GM10248 (cell line): ENCODE results near the gene FBXO48.

Experiments
- CTCF ChIA-PET: fragments of 300-600 bp; sonication (Branson Sonifier 250); formaldehyde crosslinking; extraction: SDS; loops from one replicate; lab custom pipeline; 2021; ENCODE audit warnings: antibody characterized with exemption; lab: Yijun Ruan, JAX
- POLR2A ChIA-PET: fragments of 350-650 bp; sonication (Branson Sonifier 250); formaldehyde crosslinking; extraction: SDS; loops from one replicate; lab custom pipeline; 2020; ENCODE audit warnings: antibody characterized with exemption; lab: Yijun Ruan, JAX
- DNase-seq: peaks from one replicate; pipeline ENCODE4 v3.0.0; 2012; ENCODE audit errors: extremely low spot score
- TF ChIP-seq, protein P1 (sequence below): IDR thresholded peaks from 2 replicates; pipeline ENCODE4 v1.5.1; 2012; ENCODE audit warnings: mild to moderate bottlenecking, low read depth; ENCODE audit errors: extremely low read depth, missing control alignments, control extremely low read depth

FBXO48 gene

DNA sequence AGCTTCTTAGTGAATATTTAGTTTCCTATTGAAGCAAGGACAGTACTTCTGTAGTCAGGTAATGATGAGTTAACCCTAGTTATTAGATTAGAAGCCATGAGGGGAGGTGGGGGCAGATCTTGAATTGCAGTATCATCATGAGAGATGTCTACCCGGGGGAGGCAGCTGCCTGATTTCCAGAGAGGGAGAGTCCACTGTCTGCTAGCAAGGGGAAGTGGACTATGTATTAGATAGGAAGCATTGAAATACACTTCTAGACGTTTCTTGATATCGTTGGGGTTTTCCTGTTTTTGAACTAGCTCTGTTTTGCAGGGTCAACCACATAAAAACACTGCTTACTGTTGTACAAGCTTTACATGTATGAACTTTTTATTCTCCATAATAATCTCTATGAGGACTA is 39.1 kb upstream of the FBXO48 start:
- no peak for DNase-seq
- ChIA-PET CTCF (interaction anchor here (0.8 to 2.9 kb wide), 8 partner anchors 15 to 437 kb away, joined by 3 to 9 read pairs (median 3); no protein-coding TSS in a partner anchor), POLR2A (interaction anchor here (1.0 kb wide), 1 partner anchor 25 kb away, joined by 3 read pairs; no protein-coding TSS in a partner anchor)
- TF ChIP-seq, protein P1, sequence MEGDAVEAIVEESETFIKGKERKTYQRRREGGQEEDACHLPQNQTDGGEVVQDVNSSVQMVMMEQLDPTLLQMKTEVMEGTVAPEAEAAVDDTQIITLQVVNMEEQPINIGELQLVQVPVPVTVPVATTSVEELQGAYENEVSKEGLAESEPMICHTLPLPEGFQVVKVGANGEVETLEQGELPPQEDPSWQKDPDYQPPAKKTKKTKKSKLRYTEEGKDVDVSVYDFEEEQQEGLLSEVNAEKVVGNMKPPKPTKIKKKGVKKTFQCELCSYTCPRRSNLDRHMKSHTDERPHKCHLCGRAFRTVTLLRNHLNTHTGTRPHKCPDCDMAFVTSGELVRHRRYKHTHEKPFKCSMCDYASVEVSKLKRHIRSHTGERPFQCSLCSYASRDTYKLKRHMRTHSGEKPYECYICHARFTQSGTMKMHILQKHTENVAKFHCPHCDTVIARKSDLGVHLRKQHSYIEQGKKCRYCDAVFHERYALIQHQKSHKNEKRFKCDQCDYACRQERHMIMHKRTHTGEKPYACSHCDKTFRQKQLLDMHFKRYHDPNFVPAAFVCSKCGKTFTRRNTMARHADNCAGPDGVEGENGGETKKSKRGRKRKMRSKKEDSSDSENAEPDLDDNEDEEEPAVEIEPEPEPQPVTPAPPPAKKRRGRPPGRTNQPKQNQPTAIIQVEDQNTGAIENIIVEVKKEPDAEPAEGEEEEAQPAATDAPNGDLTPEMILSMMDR, result no peak

DNA sequence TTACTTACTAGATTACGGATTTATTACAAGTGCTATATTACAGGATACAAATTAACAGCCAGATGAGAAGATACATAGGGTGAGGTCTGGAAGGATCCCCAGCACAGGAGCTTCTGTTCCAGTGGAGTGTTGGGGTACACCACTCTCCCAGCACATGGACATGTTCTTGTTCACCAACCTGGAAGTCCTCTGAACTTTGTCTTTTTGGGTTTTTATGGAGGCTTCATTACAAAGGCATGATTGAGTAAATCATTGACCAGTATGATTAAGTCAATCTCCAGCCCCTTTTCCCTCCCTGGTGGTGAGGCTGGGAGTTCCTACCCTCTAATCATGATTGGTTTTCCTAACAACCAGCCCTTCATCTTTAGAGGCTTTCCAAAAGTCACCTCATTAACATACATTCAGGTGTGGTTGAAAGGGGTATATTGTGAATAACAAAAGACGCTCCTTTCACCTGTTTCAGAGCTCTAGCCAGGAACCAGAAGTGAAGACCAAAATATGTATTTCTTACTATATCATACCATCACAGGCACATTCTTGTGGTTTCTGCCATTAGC is 38.6 kb upstream of the FBXO48 start:
- DNase-seq, result no peak
- ChIA-PET CTCF (interaction anchor here (0.8 to 2.9 kb wide), 8 partner anchors 16 to 404 kb away, joined by 3 to 9 read pairs (median 3); no protein-coding TSS in a partner anchor), POLR2A (interaction anchor here (1.0 kb wide), 1 partner anchor 26 kb away, joined by 3 read pairs; no protein-coding TSS in a partner anchor)
- TF ChIP-seq, protein P1, result no peak

DNA sequence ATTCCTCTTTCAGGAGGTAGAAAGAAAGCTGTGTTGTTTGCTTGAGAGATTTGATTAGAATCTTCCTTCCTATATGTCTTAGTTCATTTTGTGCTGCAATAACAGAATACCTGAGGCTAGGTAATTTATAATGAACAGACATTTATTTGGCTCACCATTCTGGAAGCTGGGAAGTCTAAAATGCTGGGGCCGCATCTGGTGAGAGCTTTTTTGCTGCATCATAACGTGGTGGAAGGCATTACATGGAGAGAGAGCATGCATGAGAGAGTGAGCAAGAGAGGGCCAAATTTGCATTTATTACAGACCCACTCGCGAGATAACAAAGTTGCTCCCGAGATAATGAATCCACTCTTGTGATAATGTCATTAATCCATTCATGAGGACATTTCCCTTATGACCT is 34.7 kb upstream of the FBXO48 start:
- ChIA-PET POLR2A (no interaction called here), CTCF (interaction anchor here (0.9 kb wide), 1 partner anchor 188 kb away, joined by 3 read pairs; no protein-coding TSS in a partner anchor)
- TF ChIP-seq, protein P1, result no peak
- no peak for DNase-seq

DNA sequence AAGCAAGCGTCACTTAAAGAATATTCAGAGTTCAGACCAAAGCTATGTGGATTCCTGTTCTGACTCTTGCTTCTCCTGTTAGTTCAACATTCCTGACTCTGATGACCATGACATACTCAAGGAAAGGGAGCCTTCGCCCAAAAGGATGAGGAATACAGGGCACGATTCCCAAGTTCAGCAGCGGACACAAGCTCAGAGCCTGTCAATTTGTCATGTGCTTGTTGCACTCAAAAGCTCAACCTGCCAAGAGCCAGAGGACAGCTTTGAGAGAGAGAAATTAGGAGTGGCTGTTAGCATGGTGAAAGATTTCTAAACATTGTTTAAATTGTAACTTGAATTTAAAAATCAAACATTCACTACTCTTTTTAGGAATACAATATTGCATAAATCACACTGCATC is 33.6 kb upstream of the FBXO48 start:
- DNase-seq, result no peak
- POLR2A ChIA-PET, result no interaction called here
- TF ChIP-seq, protein P1, result no peak
- CTCF ChIA-PET, result interaction anchor here (0.6 to 0.8 kb wide), 2 partner anchors 11 to 74 kb away, joined by 3 read pairs; no protein-coding TSS in a partner anchor

DNA sequence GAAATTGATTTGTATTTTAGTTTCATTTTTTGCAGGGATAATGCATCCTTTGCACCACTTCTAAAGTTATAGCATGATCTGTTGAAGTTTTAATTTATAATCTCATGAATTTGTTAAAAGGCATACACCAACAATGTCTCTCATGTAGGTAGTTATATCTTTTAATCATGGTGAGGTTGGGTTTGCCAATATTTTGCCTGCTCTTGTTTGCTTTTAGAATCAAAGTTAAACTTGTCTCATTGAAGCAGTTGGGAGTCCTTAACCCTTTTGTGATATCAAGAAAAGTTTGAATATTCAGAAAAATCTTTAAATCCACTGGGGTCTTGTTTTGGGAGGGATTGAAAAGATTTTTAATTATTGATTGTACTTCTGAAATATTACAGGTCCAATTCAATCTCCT is 32.0 kb upstream of the FBXO48 start:
- CTCF ChIA-PET, result interaction anchor here (1.5 to 1.9 kb wide), 3 partner anchors 13 to 217 kb away, joined by 3 to 6 read pairs (median 5); no protein-coding TSS in a partner anchor
- TF ChIP-seq, protein P1, result no peak
- POLR2A ChIA-PET, result no interaction called here
- DNase-seq, result no peak

DNA sequence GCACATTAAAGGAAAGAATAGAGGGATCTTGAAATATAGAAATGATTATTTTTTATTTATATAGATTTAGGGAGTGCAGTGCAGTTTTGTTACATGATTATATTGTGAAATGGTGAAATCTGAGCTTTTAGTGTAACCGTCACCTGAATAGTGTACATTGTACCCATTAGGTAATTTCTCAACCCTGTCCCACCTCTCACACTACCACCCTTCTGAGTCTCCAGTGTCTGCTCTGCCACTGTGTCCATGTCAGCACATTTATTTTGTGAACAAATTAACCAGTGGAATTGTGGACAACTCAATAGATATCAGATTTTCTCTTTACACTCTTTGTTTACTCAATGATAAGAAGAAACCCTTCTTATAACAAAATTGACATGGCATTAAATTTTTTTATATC is 24.5 kb upstream of the FBXO48 start:
- no peak for DNase-seq
- POLR2A ChIA-PET, result no interaction called here
- CTCF ChIA-PET, result interaction anchor here (1.7 kb wide), 1 partner anchor 103 kb away, joined by 4 read pairs; no protein-coding TSS in a partner anchor
- TF ChIP-seq, protein P1, result no peak
